Measurements from ENCODE around the gene KRT73. TPM values are rescaled to one million over a fixed set of nuclear protein-coding genes. Genes with fewer than 3 reads are reported as not detected.
A peak's percentile ranks its signal among the peaks of the same experiment; 100 is the strongest.
"Not testable (repeated sequence)": the region's sequence is repeated elsewhere in the genome, so short reads cannot be mapped to it uniquely, and the experiment has no call there.

KRT73 gene
- total RNA-seq, 2 experiments from 2014 or later, result 1.7 to 1.9 TPM

GRCh38 chr12:52606096-52606495 is 12.3 kb downstream of the KRT73 start:
- intact Hi-C loops (cut with DNase I, micrococcal nuclease), result no loop called here
- no peak for ATAC-seq
- Mint-ChIP-seq H3K27me3 (no peaks in the 10 kb centered on the region), H3K4me1 (peaks cover 89% of the 10 kb centered on the region), H3K9me3 (ENCODE audit: low read depth) (no peaks in the 10 kb centered on the region), H3K4me3 (no peak overlapping the region), H3K27ac (peak overlapping the region; percentile 27), H3K36me3 (ENCODE audit: low read depth) (no peaks in the 10 kb centered on the region)
- DNase-seq, result no peak
- ChIA-PET POLR2A (no interaction called here), CTCF (interaction anchor here (0.6 to 1.5 kb wide), 4 partner anchors 23 to 375 kb away, joined by 3 to 5 read pairs (median 4); no protein-coding TSS in a partner anchor)

DNA sequence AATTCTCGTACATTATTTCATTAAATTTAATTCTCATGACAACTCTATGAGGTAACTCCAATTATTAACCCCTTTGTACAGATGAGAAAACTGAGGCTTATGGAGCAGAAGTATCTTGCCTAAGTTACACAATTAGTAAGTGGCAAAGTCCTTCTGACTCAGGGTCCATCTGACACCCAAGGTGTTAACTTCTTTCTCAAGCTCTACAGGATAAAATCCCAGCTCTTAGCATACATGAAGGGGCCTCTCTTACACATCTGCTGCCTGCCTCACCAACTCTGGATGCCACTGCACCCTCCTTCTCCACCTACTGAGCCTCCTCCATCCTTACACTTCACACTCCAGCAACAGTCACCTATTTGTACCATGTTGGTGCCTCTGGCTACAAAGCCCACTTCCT is 12.8 kb downstream of the KRT73 start:
- no peaks in the 10 kb centered on the region for H3K36me3 Mint-ChIP-seq (ENCODE audit: low read depth)
- no peak overlapping the region for H3K4me3 Mint-ChIP-seq
- ATAC-seq (peak; percentile 20), DNase-seq (no peak)
- intact Hi-C loops (cut with DNase I, micrococcal nuclease), result no loop called here
- peak overlapping the region; percentile 27 for H3K27ac Mint-ChIP-seq
- H3K4me1 Mint-ChIP-seq, result peaks cover 84% of the 10 kb centered on the region
- H3K9me3 Mint-ChIP-seq (ENCODE audit: low read depth), result no peaks in the 10 kb centered on the region
- CTCF ChIA-PET, result interaction anchor here (1.0 to 1.3 kb wide), 2 partner anchors 22 to 375 kb away, joined by 4 to 5 read pairs; no protein-coding TSS in a partner anchor
- H3K27me3 Mint-ChIP-seq, result no peaks in the 10 kb centered on the region
- POLR2A ChIA-PET, result no interaction called here

GRCh38 chr12:52604859-52605258 is 13.5 kb downstream of the KRT73 start:
- CTCF ChIA-PET, result interaction anchor here (0.7 kb wide), 1 partner anchor 37 kb away, joined by 3 read pairs; no protein-coding TSS in a partner anchor
- Mint-ChIP-seq H3K27ac (peak overlapping the region; percentile 28), H3K9me3 (ENCODE audit: low read depth) (no peaks in the 10 kb centered on the region), H3K4me3 (no peak overlapping the region), H3K27me3 (no peaks in the 10 kb centered on the region), H3K36me3 (ENCODE audit: low read depth) (no peaks in the 10 kb centered on the region), H3K4me1 (peaks cover 77% of the 10 kb centered on the region)
- peak; percentile 29 for DNase-seq
- POLR2A ChIA-PET, result no interaction called here
- ATAC-seq, result peak; percentile 47
- intact Hi-C loops (cut with DNase I, micrococcal nuclease), result no loop called here

- ChIA-PET CTCF (no interaction called here), POLR2A (interaction anchor here (0.5 kb wide), 1 partner anchor 1869 kb away, joined by 3 read pairs; no protein-coding TSS in a partner anchor)
- no peaks in the 10 kb centered on the region for H3K27me3 Mint-ChIP-seq
- H3K27ac Mint-ChIP-seq, result no peak overlapping the region
- peak; percentile 75 for ATAC-seq
- intact Hi-C loops (cut with DNase I, micrococcal nuclease), result no loop called here
- H3K9me3 Mint-ChIP-seq (ENCODE audit: low read depth), result no peaks in the 10 kb centered on the region
- no peaks in the 10 kb centered on the region for H3K36me3 Mint-ChIP-seq (ENCODE audit: low read depth)
- no peak overlapping the region for H3K4me3 Mint-ChIP-seq
- DNase-seq, result peak; percentile 41
- peaks cover 63% of the 10 kb centered on the region for H3K4me1 Mint-ChIP-seq
Observed at GRCh38 chr12:52603314-52603713, 15.0 kb downstream of the KRT73 start.

DNA sequence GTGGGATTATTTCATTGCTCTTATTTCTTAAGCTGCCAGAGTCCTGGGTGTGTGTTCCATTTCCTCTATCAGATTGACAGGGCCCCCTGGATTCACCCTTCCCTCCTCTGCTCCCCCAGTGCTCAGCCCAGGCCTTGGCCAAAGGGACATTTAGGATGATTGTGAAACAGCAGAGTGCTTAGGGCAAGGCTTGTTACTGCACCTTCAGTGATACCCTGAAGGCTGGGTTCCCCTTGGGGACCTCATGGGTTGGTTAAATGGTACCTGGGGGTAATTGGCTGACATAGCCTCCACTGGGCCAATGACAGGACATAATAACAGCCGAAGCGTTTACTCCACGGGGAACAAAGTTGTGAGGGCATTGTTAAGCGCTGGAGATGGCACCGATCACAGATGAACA is 15.8 kb downstream of the KRT73 start:
- Mint-ChIP-seq H3K4me3 (no peak overlapping the region), H3K36me3 (ENCODE audit: low read depth) (no peaks in the 10 kb centered on the region), H3K9me3 (ENCODE audit: low read depth) (no peaks in the 10 kb centered on the region), H3K27ac (no peak overlapping the region), H3K4me1 (peaks cover 55% of the 10 kb centered on the region), H3K27me3 (no peaks in the 10 kb centered on the region)
- ATAC-seq (no peak), DNase-seq (no peak)
- ChIA-PET CTCF (no interaction called here), POLR2A (no interaction called here)
- intact Hi-C loops (cut with DNase I, micrococcal nuclease), result no loop called here

DNA sequence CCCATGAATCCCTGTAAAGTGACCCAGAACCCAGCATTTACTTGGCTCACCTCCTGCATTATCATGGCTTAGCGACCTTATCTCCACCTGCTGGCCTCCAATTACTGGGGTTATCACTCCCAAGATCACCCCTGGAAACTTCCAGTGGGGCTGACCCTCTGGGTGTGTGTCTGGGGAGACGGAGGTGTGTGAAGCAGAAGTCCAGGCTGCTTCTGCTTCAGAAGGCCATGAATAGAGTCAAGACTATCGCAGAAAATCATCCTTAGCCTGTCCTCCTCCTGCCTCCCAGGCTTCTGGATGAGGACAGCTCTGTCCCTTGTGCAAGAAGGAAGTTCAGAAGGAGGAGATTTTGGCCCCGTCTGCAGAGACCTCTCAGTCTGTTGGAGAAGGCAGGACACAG is 16.7 kb downstream of the KRT73 start:
- Mint-ChIP-seq H3K9me3 (ENCODE audit: low read depth) (no peaks in the 10 kb centered on the region), H3K4me1 (peaks cover 47% of the 10 kb centered on the region), H3K36me3 (ENCODE audit: low read depth) (no peaks in the 10 kb centered on the region), H3K4me3 (no peak overlapping the region), H3K27ac (no peak overlapping the region), H3K27me3 (no peaks in the 10 kb centered on the region)
- intact Hi-C loops (cut with DNase I, micrococcal nuclease), result no loop called here
- ATAC-seq (no peak), DNase-seq (no peak)
- ChIA-PET POLR2A (no interaction called here), CTCF (no interaction called here)

- POLR2A ChIA-PET, result no interaction called here
- DNase-seq, result no peak
- Mint-ChIP-seq H3K27me3 (no peaks in the 10 kb centered on the region), H3K27ac (no peak within 1 kb of the TSS), H3K9me3 (ENCODE audit: low read depth) (no peaks in the 10 kb centered on the region), H3K36me3 (ENCODE audit: low read depth) (no peaks in the 10 kb centered on the region), H3K4me1 (peaks cover 43% of the 10 kb centered on the region), H3K4me3 (no peak within 1 kb of the TSS)
- intact Hi-C loops (cut with DNase I, micrococcal nuclease), result no loop called here
- CTCF ChIA-PET, result no interaction called here
- ATAC-seq, result no peak
Observed at GRCh38 chr12:52600941-52601481, 17.3 kb downstream of the KRT73 start, which contains the start of gene KRT72. TSS of gene KRT72 (minus strand) at chr12:52601463. CDS start at chr12:52601452, 11 bp downstream.

GRCh38 chr12:52600475-52600874 is 17.9 kb downstream of the KRT73 start:
- intact Hi-C loops (cut with DNase I, micrococcal nuclease), result no loop called here
- no peaks in the 10 kb centered on the region for H3K9me3 Mint-ChIP-seq (ENCODE audit: low read depth)
- CTCF ChIA-PET, result interaction anchor here (0.6 kb wide), 1 partner anchor 15 kb away, joined by 3 read pairs; no protein-coding TSS in a partner anchor
- no peaks in the 10 kb centered on the region for H3K27me3 Mint-ChIP-seq
- DNase-seq, result no peak
- POLR2A ChIA-PET, result no interaction called here
- no peaks in the 10 kb centered on the region for H3K36me3 Mint-ChIP-seq (ENCODE audit: low read depth)
- H3K4me3 Mint-ChIP-seq, result no peak overlapping the region
- ATAC-seq, result no peak
- H3K27ac Mint-ChIP-seq, result no peak overlapping the region
- peaks cover 38% of the 10 kb centered on the region for H3K4me1 Mint-ChIP-seq

DNA sequence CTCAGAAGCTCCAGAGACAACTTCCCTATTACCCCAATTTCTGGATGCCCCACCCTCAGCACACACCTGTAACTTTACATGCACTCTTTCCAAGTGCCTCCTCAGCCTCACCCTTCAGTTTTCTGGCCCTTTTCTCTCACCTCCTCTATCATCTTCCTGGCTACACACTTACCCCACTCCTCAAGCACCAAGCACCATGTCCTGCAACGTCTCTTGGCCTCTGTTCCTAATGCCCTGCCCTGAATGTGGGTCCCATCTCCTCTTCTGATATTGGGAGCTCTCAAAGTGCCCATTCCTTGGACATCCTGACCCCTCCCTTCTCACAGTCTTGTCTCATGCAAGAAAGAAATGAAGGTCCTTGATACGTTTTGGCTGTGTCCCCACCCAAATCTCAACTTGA is 18.3 kb downstream of the KRT73 start:
- CTCF ChIA-PET, result interaction anchor here (0.6 to 1.0 kb wide), 3 partner anchors 14 to 286 kb away, joined by 3 read pairs; no protein-coding TSS in a partner anchor
- POLR2A ChIA-PET, result no interaction called here
- no peaks in the 10 kb centered on the region for H3K27me3 Mint-ChIP-seq
- H3K9me3 Mint-ChIP-seq (ENCODE audit: low read depth), result no peaks in the 10 kb centered on the region
- H3K27ac Mint-ChIP-seq, result no peak overlapping the region
- no peak overlapping the region for H3K4me3 Mint-ChIP-seq
- no peak for ATAC-seq
- intact Hi-C loops (cut with DNase I, micrococcal nuclease), result no loop called here
- DNase-seq, result no peak
- H3K4me1 Mint-ChIP-seq, result peaks cover 34% of the 10 kb centered on the region
- no peaks in the 10 kb centered on the region for H3K36me3 Mint-ChIP-seq (ENCODE audit: low read depth)

GRCh38 chr12:52598966-52599365 is 19.4 kb downstream of the KRT73 start:
- no peak overlapping the region for H3K27ac Mint-ChIP-seq

DNA sequence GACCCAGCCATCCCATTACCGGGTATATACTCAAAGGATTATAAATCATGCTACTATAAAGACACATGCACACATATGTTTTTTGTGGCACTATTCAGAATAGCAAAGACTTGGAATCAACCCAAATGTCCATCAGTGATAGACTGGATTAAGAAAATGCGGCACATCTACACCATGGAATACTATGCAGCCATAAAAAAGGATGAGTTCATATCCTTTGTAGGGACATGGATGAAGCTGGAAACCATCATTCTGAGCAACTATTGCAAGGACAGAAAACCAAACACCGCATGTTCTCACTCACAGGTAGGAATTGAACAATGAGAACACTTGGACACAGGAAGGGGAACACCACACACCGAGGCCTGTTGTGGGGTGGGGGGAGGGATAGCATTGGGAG is 24.1 kb downstream of the KRT73 start:
- CTCF ChIA-PET; POLR2A ChIA-PET; H3K4me3 Mint-ChIP-seq; H3K9me3 Mint-ChIP-seq (ENCODE audit: low read depth); H3K36me3 Mint-ChIP-seq (ENCODE audit: low read depth); ATAC-seq; H3K27me3 Mint-ChIP-seq; H3K27ac Mint-ChIP-seq; intact Hi-C loops (cut with DNase I, micrococcal nuclease); DNase-seq; H3K4me1 Mint-ChIP-seq: not testable (repeated sequence)

More at GRCh38 chr12:52598966-52599365, 19.4 kb downstream of the KRT73 start:
- Mint-ChIP-seq H3K36me3 (ENCODE audit: low read depth) (no peaks in the 10 kb centered on the region), H3K27me3 (no peaks in the 10 kb centered on the region), H3K4me1 (peaks cover 24% of the 10 kb centered on the region), H3K4me3 (no peak overlapping the region), H3K9me3 (ENCODE audit: low read depth) (no peaks in the 10 kb centered on the region)
- CTCF ChIA-PET, result interaction anchor here (1.0 to 1.3 kb wide), 2 partner anchors 18 to 28 kb away, joined by 3 to 4 read pairs; no protein-coding TSS in a partner anchor
- intact Hi-C loops (cut with DNase I, micrococcal nuclease), result no loop called here
- ATAC-seq, result no peak
- POLR2A ChIA-PET, result no interaction called here
- DNase-seq, result no peak

- ChIA-PET POLR2A (no interaction called here), CTCF (interaction anchor here (0.7 kb wide), 2 partner anchors 274 to 293 kb away, joined by 3 read pairs; no protein-coding TSS in a partner anchor)
- no peaks in the 10 kb centered on the region for H3K9me3 Mint-ChIP-seq (ENCODE audit: low read depth)
- ATAC-seq (no peak), DNase-seq (no peak)
- H3K27ac Mint-ChIP-seq, result no peak overlapping the region
- no peaks in the 10 kb centered on the region for H3K27me3 Mint-ChIP-seq
- intact Hi-C loops (cut with DNase I, micrococcal nuclease), result no loop called here
- H3K4me1 Mint-ChIP-seq, result peaks cover 10% of the 10 kb centered on the region
- no peak overlapping the region for H3K4me3 Mint-ChIP-seq
- H3K36me3 Mint-ChIP-seq (ENCODE audit: low read depth), result no peaks in the 10 kb centered on the region
Observed at GRCh38 chr12:52591521-52591920, 26.8 kb downstream of the KRT73 start.

All from activated CD4-positive, alpha-beta T cell treated with anti-CD3 and anti-CD28 coated beads for 36 hours (primary cell).